Urothelium cell line (cell line): ENCODE measurements around the gene SMARCB1.

ENCODE experiments used
- DNase-seq: peaks from one replicate; pipeline ENCODE4 v3.0.0; 2011; ENCODE audit warnings: low spot score, mixed read lengths
- FAIRE-seq: peaks from 2 replicates; lab custom pipeline; 2011; peaks lifted over from hg19 to GRCh38; lab: Jason Lieb, UNC

Gene SMARCB1

DNA sequence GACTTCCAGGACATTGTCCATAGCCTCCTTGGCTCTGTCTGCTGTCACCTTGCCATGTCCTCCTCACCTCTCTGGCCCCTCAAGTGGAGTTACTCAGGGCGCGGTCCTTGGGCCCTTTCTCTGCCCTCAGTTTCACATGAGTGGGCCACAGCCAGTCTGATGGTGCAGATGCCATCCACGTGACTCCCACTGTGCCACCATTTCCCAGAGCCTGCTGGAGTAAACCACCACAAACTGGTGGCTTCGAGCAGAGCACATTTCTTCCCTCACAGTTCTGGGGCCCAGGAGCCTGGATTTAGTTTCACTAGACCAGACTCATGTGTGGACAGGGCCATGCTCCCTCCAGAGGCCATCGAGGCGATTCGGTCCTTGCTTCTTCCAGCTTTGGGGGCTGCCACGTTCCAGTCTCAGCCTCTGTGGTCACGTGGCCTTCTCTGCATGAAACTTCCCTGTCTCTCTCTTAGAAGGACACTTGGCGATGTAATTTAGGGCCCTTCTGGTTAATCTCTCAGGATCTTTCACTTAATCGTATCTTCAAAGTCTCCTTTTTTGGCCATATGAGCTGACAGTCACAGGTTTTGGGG is 14.6 kb downstream of the SMARCB1 start:
- FAIRE-seq, result peak; percentile 52
- DNase-seq, result no peak

DNA sequence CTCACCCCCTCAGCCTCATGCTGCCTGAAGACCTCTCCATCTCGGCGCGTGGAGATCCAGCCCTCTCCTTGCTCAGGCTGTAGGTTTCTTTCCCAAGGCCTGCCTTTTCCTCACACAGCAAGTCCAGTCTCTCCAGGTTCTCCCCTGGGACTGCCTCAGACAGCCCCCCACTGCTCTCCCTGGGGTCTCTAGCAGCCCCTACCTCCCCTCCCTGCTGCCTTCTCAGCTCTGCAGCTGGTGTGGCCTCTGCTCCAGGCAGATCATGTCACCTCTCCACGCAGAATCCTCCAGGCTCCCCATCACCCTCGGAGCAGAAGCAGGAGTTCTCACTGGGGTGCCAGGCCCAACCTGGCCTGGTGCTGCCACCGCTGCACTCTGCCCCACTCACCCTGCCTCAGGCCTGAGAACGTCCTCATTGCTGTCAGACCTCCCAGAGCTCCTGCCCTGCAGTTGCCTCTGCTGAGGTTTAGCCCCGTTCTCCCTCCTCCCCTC is 15.2 kb downstream of the SMARCB1 start:
- DNase-seq, result no peak
- no peak for FAIRE-seq

DNA sequence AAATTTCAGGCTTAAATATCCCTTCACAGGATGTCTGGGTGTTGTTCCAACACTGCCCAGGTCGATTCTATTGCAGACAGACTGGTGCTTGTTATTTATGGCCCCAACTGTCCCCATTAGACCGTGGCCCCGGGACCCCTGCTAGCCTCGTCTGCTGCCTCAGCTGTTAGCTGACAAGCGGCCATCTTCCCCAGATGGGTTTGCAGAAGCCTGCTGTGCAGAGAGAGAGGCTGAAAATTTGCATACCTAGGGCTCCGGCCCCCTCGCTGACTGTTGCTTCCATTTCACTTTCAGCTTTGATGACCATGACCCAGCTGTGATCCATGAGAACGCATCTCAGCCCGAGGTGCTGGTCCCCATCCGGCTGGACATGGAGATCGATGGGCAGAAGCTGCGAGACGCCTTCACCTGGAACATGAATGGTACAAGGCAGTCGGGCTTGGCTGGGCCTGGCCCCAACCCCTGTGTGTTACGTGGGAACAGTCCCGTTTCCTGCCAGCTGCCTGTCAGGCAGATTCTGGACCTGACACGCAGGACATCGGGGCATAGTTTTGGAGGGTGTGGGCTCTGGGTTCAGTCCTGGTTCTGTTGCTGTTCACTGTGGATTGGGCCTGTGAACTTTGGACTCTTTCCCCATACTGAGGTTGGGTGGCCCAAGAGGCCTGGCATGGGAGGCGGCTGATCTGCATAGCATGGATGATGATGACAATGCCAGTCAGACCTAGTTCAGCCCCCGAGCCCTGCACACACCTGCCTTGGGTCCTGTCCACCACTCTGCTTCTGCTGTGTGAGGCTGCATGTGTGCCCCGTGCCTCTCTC is 16.4 kb downstream of the SMARCB1 start:
- DNase-seq (no peak), FAIRE-seq (no peak)

DNA sequence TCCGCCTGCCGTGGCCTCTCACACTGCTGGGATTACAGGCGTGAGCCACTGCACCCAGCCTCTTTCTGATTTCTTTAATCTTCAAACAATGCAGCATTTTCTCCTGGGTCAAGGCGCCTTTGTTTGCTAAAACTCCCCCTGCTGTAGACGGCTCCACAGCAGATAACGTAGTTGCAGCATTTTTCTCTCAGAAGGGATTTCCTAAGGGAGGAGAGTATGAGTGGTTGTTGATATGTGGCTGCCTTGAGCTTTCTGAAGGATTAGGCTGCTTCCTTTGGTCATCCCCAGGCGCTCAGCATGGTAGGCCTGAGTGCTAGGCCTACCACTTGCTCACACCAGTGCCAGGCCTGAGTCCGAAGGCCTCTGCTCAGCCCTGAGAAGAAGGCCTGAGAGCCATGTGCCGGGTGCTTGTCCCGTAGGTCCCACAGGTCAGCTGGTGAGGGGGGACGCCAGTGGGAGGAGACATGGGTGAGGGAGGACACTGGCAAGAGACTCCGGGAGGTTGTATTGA is 18.1 kb downstream of the SMARCB1 start:
- FAIRE-seq, result no peak
- no peak for DNase-seq

DNA sequence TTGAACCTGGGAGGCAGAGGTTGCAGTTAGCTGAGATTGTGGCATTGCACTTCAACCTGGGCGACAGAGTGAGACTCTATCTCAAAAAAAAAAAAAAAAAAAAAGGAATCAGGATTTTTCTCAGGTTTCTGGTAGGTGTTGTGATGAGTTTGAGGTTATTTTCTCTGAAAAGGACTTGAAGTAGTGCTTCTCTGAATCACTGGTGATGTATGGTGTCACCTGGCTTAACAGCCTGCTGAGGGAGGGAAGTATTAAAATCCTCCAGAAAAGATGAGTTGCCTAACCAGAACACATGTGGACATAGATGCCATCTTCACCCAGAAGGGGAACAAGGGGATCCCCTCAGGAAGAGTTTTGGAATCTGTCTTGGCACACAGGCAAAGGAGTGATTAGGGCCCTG is 20.1 kb downstream of the SMARCB1 start:
- DNase-seq (no peak), FAIRE-seq (no peak)

DNA sequence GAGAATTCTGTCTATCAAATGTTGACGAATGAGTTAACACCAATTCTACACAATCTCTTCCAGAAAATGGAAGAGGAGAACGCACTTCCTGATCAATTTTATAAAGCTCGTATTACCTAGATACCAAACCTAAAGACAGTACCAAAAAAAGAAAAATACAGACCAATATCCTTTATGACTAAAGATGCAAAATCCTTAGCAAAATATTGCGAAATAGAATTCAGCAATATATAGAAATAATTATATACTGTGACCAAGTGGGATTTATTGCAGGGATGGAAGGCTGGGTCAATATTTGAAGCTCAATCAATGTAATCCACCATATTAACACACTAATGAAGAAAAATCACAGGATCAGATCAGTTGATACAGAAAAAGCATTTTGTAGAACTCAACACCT is 25.6 kb downstream of the SMARCB1 start:
- DNase-seq (no peak), FAIRE-seq (no peak)

DNA sequence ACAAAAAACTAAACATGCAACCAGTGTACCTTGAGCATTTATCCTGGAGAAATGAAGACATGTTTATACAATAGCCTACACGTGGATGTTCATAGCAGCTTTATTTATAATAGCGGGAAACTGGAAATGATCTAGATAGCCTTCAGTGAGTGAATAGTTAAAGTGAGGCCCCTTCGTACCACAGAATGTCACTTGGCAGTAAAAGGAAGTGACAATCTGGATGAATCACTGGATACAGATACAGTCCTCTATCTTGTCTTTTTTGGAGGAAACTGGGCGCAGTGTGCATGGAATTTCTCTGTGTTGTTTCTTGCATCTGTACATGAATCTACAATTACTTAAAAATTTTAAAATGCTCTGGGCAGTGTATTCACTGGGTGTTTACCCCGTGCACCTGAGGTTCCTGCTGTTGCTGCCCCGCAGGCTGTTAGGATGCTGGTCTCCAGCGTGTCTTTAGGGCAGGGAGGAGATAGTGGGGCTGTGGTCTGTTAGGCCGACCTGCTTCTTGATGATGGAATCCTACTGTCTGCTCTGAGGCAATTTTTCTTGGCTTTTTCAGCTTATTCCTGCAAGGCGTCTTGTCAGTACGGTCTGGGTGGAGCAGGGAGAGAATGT is 28.9 kb downstream of the SMARCB1 start:
- FAIRE-seq (no peak), DNase-seq (no peak)

DNA sequence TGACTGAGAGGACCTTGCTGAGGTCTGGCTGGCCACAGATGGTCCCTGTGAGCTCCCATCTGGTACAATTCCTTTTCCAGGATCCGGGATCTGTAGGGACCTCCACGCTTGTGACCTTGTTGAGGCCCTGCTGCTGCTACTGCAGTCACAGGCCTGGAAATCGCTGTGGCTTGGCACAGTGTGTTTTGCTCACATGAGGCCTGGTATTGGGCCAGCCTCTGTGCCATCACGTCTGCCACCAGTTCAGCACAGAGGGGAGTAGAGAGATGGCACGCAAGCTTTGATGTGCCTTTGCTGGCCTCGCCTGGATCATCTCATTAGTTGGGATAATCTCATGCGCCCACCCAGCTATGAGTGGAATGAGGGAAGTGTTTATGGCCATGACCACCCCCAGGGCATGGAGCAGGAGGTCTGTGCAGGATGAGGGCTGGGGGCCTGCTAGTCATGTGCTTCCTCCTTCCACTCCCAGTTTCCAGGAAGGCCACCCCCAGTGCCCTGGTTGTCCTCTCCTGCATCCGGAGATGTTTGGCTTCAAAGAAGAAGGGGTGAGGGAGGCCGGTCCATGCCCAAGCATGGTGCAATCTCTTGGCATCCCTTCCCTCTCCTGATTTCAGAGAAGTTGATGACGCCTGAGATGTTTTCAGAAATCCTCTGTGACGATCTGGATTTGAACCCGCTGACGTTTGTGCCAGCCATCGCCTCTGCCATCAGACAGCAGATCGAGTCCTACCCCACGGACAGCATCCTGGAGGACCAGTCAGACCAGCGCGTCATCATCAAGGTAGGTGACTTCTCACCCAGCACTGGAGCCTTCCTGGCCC is 29.6 kb downstream of the SMARCB1 start:
- DNase-seq (no peak), FAIRE-seq (peak; percentile 52)

DNA sequence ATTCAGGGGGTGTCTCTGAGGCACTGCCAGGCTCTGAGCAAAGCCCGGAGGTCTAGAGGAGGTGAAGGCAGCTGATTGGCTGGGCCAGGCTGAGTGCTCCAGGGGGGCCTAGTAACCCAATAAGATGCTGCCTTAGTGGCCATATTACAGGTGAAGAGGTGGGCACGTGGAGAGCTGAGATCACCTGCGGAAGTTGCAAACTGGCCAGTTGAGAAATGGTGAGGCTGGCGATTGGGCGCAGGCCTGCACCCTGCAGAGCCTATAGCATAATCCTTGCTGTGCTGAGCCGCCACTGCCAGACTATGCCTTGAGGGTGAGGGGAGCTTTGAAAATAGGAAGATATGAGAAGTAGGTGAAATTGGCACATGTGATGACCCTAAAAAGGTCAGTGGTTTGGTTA is 30.4 kb downstream of the SMARCB1 start:
- FAIRE-seq, result peak; percentile 59
- DNase-seq, result no peak

DNA sequence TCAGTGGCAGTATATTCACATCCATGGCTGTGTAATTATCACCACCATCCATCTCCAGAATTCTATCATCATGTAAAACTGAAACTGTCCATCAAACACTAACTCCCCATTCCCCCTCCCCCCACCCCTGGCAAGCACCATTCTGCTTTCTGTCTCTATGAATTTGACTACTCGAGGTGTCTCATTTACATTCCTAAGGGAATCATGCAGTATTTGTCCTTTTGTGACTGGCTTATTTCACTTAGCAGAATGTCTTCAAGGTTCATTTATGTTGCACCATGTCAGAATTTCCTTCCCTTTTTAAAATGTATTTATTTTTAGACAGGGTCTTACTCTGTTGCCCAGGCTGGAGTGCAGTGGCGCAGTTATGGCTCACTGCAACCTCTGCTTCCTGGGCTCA is 31.8 kb downstream of the SMARCB1 start:
- no peak for FAIRE-seq
- no peak for DNase-seq

DNA sequence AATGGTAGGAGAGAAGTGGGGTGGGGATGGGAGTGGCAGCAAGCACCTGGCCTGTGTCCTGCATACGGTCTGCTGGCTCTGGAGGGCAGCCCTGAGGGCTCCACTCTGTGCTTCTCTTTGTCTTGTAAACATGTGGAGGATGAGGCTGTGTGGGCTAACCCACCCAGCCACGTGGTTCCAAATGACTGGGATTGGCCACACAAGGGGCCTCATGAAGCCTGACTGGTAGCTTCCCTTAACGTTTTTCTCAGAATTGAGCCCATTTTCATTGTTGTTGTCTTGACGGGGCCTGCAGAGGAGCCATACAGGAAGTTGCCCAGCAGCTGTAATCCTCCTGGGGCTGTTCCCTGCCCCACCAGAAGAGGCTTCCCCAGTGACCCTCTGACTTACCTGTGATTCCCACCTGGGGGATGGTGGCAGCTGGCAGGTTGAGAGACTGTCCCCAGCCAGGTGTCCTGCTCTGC is 34.0 kb downstream of the SMARCB1 start:
- no peak for FAIRE-seq

DNA sequence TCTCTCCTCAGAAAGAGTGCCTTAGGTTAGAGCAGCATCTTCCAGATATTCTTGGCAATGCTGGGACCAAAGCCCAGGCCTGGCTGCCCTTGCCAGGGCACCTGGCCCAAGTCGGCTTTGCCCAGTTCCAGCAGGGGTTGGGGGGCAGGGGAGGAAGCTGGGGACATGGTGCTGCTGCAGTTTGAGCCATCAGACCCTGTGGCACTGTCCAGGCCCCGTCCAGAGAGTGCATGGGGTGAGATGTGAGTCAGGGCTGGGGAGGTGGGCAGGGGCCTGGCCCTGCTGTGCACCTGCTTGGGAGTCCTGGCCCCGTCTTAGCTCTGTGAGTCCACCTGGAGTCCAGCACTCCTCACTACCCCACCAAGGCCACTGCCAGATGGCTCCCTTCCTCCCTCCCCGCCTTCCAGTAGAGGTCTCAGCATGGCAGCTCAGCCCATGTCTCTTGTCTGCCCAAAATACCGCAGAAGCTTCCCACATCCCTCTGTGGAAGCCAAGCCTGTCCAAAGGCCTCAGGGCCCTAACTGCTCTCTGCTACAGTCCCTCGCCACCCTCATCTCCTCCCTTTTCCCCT is 35.4 kb downstream of the SMARCB1 start:
- no peak for FAIRE-seq
- DNase-seq, result no peak

More for the DNA sequence above, 34.0 kb downstream of the SMARCB1 start:
- no peak for DNase-seq

DNA sequence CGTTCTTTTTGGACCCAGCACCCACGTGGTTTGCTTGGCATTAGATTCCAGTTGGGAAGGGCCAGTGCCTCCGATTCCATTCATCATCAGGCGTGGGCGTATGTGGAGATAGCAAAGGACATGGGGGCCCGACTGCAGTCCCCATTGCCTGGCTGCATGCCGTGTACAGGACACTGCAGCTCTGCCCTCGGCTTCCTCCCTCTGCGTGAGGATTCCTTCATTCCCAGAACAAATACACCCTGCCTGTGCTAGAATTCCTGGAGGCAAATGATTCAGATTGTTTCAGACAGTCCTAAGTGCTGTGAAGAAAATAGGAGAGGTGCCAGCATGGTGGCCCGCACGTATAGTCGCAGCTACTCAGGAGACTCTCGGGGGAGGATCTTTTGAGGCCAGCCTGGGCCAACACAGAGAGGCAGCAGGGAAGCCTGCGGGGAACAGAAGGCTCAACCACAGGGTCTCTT is 36.6 kb downstream of the SMARCB1 start:
- DNase-seq, result no peak
- FAIRE-seq, result peak; percentile 53

DNA sequence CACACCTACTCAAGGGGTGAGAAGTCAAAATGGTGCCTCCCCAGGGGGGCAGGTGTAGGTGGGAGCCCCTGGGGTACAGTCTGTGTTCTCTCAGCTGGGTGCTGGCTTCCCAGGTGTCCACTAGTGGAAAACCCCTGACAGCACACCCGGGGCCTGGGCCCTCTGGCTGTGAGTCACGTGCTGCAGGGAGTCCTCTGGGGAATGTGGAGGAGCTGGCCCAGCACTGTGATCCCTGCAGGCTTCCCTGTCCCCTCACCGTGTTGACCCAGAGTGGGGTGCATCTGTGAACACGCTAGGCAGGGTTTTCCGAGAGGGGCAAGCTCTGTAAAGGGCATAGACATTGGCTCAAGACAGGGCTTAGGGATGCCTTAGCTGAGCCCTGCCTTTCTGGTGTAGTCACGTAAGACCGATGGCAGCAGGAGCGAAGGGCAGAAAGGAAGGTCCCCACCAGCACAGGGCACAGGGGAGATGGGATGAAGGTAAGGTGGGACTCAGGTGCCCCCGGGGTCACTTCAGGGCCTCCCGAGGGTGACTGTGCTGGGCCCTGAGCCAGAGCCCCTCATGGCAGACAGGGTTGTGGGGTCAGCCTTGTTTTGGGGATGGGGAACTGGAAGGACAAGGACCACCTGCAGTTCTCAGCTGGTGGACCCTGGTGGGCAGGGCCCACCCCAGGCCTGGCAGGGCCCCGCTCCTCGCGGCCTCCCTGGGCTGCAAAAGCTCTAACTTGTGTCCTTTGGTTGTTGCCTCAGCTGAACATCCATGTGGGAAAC is 37.9 kb downstream of the SMARCB1 start:
- FAIRE-seq (no peak), DNase-seq (no peak)

DNA sequence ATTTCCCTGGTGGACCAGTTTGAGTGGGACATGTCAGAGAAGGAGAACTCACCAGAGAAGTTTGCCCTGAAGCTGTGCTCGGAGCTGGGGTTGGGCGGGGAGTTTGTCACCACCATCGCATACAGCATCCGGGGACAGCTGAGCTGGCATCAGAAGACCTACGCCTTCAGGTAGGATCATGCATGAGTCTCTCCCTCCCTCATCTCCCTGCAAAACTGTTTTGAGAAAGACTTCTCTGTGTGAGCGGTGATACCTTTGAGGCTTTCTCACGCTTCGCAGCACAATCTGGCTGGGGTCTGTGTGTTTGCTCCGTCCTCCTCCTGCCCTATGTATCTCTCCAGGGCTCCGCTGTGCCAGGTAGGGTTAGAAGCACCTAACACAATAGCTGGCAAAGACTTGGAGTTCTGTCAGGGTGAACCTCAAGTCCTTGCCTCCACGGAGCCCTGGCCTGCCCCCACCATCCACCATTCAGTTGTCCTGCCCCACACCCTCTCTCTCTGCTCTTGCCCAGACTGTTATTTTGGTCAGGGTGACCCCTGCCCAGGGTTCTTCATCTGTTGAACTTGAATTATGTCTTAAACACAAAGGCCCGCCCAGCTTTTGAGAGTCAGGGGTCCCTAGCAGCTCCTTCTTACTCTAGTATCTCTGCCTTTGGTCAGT is 38.6 kb downstream of the SMARCB1 start:
- no peak for FAIRE-seq

DNA sequence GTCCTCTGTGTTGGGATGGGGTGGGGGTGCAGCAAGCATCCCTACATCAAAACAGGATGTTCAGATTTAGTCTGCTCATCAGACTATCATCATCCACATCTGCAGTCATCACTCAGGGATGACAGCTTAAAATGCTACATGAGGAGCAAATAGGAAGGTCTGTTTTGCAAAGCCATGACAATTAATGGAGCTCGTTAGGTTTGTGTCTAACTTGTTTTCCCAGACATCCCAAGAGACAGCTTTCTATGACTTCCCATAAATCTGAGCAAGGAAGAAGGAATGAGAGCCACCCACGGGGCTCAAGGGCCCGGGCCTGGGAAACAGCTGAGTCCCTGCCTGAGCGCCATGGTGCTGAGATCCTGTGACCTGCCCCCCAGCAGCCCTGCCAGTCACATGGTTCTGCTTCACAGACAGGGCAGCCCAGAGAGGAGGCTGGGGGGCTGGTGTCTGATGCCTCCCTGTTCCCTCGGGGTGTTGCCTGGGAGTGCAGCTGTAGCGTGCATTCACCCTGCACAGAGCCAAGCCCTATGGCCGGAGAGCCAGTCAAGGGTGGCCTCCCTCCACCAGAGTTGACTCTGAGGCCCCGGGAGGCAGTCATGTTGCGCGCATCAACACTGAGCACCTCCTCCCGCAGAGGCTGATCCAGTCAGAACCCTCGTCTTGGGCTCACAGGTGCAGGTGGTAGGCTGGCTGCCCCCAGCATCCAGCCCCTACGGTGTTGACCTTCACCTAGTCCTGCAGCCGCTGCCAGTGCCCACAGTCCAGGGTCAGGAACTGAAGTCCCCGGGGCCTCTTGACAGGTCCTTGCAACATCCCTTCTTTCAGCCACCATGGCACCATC is 40.0 kb downstream of the SMARCB1 start:
- FAIRE-seq, result peak; percentile 40
- DNase-seq, result no peak

More for the DNA sequence above, 38.6 kb downstream of the SMARCB1 start:
- DNase-seq, result no peak

DNA sequence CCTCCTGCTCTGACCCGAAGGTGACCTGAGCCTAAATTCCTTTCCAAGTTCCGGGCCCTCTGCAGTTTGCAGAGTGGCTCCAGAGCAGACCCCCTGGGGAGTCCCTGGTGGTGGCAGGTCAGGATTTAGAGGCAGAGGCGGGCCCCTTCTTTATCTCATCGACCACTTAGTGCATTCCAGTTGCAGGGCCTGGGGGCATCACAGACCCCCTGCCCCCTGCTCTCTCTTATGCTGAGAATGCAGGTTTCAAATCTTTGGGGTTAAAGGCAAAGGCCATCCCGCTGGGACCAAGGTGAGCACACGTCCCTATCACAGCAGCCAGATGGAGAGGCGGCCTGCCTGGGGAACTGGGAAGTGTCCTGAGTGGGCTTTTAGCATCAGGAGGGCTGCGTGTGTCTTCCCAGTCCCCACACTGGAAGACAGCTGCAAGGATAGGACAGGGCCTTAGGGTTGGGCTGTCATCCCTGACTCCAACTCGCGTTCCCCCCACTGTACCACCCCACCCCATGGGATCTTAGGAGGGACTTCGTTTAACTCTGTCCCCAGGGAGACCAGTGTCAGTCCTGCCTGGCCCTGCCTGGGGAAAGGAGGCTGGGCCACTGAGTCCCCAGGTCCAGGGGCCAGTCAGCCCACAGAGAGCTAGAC is 40.7 kb downstream of the SMARCB1 start:
- FAIRE-seq, result no peak

More for the DNA sequence above, 40.7 kb downstream of the SMARCB1 start:
- no peak for DNase-seq
